ENCODE results near the gene TEX101.
A peak's percentile ranks its signal among the peaks of the same experiment; 100 is the strongest.
"Not testable (repeated sequence)": the region's sequence is repeated elsewhere in the genome, so short reads cannot be mapped to it uniquely, and the experiment has no call there.

Gene TEX101

DNA sequence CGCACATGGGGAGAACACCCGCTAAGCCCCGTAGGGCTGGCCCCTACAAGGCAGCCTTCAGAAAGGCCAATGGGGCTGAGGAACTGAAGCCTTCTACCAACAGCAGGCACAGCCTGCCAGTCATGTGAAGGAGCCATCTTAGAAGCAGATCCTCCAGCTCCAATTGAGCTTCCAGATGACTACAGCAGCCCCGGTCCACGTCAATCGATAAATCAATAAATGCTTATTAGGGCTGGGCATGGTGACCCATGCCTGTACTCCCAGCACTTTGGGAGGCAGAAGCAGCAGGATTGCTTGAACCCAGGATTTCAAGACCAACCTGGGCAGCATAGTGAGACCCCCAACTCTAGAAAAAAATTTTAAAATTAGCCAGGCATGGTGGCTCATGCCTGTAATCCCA is 23.0 kb downstream of the TEX101 start:
- Mint-ChIP-seq H3K27me3 (ENCODE audit: low read depth) (peaks cover 19% of the 10 kb centered on the region), H3K4me3 (no peak overlapping the region), H3K27ac (no peak overlapping the region), H3K36me3 (ENCODE audit: low read depth) (no peaks in the 10 kb centered on the region), H3K9me3 (no peaks in the 10 kb centered on the region), H3K4me1 (peaks cover 15% of the 10 kb centered on the region)
- TF ChIP-seq, protein P1, sequence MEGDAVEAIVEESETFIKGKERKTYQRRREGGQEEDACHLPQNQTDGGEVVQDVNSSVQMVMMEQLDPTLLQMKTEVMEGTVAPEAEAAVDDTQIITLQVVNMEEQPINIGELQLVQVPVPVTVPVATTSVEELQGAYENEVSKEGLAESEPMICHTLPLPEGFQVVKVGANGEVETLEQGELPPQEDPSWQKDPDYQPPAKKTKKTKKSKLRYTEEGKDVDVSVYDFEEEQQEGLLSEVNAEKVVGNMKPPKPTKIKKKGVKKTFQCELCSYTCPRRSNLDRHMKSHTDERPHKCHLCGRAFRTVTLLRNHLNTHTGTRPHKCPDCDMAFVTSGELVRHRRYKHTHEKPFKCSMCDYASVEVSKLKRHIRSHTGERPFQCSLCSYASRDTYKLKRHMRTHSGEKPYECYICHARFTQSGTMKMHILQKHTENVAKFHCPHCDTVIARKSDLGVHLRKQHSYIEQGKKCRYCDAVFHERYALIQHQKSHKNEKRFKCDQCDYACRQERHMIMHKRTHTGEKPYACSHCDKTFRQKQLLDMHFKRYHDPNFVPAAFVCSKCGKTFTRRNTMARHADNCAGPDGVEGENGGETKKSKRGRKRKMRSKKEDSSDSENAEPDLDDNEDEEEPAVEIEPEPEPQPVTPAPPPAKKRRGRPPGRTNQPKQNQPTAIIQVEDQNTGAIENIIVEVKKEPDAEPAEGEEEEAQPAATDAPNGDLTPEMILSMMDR (IDR thresholded peaks at IDR 0.05; ENCODE audit: unreplicated experiment in 3 of 3) = no peak

DNA sequence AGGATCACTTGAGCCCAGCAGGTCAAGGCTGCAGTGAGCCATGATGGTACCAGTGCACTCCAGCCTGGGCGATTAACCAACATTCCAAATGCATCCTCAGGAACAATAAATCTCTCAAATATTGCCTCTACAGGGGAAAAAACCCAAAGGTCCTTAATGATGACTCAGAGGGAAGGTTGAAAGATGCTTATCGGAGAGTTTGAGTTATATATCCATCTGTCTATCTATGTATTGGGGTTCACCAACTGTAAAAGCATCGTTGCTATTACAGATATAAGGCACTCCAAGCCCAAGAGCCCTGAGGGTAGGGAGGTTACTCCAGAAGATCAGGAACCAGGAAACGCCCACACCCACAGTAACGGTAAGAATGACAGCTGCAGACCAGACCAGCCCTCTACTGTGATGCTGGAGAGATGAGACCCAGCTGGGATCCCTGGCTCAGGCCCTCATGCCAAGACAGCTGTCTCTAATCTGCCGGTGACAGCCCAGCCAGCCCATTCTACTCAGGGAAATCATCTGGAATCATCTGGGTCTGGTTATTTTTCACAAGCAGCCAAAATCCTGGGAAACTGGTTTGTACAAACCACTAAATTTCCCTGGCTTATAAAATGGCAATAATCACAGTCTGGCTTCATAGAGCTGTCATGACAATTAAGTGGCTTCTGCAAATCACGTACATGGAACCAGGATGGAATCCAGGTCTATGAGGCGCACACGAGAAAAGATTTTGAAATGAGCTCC is 23.8 kb downstream of the TEX101 start:
- TF ChIP-seq, protein P1 (IDR thresholded peaks at IDR 0.05; ENCODE audit: unreplicated experiment in 3 of 3) = no peak
- no peaks in the 10 kb centered on the region for H3K9me3 Mint-ChIP-seq
- peaks cover 25% of the 10 kb centered on the region for H3K27me3 Mint-ChIP-seq (ENCODE audit: low read depth)
- H3K4me3 Mint-ChIP-seq = no peak overlapping the region
- peak overlapping the region; percentile 37 to 66 (median 65) for H3K27ac Mint-ChIP-seq
- peaks cover 15% of the 10 kb centered on the region for H3K4me1 Mint-ChIP-seq
- no peaks in the 10 kb centered on the region for H3K36me3 Mint-ChIP-seq (ENCODE audit: low read depth)

DNA sequence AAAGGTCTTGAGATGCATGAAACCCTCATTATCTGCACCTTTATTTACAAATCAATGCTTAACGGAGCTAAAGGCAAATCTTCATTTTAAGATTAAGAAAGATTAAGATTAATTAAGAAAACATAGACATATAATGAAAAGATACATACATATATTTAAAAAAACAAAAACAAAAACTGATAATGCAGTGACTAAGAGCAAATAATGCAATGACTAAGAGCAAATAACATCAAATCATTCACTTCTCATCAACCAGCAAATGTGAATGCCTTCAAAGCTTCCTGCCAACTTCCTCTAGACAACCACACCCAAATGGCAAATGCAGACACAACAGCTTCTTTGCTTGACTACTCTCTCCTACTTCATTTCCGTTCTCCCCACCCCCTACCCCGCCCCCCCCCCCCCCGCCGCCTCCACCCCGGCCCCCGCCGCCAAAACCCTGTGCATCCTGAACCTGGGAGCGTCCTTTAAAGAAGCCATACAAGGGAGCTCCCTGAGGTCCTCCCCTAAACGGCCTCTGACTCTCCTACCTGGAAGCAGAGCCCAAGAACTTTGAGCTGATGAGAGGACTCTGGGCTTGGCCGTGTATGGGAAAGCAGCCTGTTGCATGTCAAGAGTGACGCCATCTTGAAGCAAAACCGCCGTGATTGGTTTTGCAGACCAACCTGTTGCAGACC is 24.5 kb downstream of the TEX101 start:
- TF ChIP-seq, protein P1 (IDR thresholded peaks at IDR 0.05; ENCODE audit: unreplicated experiment in 3 of 3) = no peak
- Mint-ChIP-seq H3K9me3 (no peaks in the 10 kb centered on the region), H3K4me1 (peaks cover 15% of the 10 kb centered on the region), H3K27me3 (ENCODE audit: low read depth) (peaks cover 25% of the 10 kb centered on the region), H3K36me3 (ENCODE audit: low read depth) (no peaks in the 10 kb centered on the region), H3K27ac (peak overlapping the region; percentile 37 to 66 (median 65)), H3K4me3 (no peak overlapping the region)

DNA sequence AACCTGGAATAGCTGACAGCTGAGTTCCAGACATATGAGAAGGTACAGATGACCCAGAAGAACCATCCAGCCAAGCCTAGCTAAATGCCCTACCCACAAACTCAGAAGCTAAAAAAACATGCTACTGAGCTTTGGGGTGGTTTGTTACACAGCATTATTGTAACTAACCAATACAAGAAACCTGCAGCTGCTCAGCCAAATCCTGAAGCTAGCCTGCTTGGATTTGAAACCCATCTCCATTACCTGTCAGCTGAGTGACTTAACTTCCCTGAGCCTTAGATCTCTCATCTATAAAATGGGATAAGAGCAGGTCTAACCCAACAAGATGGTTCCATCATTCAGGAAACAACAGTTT is 25.0 kb downstream of the TEX101 start:
- no peaks in the 10 kb centered on the region for H3K9me3 Mint-ChIP-seq
- peaks cover 15% of the 10 kb centered on the region for H3K4me1 Mint-ChIP-seq

DNA sequence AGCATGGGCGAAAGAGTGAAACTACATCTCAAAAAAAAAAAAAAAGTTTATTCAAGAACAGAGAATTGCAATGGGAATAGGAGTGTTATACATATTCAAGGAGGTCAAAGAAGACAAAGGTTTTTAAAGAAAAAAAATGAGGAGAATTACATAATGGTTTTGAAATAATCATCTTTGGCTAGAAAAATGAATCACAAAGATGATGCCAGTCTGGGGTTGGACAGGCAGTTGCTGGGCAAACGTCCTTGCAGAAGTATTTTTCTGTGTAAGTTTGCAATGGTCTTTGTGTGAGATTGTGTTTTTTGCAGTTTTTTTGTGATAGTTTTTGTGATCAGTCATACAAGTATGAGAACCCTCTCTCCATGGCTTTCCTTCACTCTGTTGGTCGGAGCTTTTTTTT is 27.0 kb downstream of the TEX101 start:
- H3K4me1 Mint-ChIP-seq = peaks cover 10% of the 10 kb centered on the region

More for the DNA sequence above, 25.0 kb downstream of the TEX101 start:
- H3K27me3 Mint-ChIP-seq (ENCODE audit: low read depth) = peaks cover 25% of the 10 kb centered on the region
- H3K27ac Mint-ChIP-seq = no peak overlapping the region
- TF ChIP-seq, protein P1 (IDR thresholded peaks at IDR 0.05; ENCODE audit: unreplicated experiment in 3 of 3) = no peak
- no peaks in the 10 kb centered on the region for H3K36me3 Mint-ChIP-seq (ENCODE audit: low read depth)
- no peak overlapping the region for H3K4me3 Mint-ChIP-seq

DNA sequence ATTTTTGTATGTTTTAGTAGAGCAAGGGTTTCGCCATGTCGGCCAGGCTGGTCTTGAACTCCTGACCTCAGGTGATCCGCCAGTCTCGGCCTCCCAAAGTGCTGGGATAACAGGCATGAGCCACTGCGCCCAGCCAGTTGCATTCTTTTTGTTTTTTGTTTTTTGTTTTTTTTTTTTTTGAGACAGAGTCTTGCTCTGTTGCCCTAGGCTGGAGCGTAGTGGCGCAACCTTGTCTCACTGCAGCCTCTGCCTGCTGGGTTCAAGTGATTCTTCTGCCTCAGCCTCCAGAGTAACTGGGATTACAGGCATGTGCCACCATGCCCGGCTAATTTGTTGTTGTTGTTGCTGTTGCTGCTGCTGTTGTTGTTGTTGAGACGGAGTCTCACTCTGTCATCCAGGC is 29.4 kb downstream of the TEX101 start:
- H3K27ac Mint-ChIP-seq; H3K9me3 Mint-ChIP-seq; H3K36me3 Mint-ChIP-seq (ENCODE audit: low read depth); H3K4me3 Mint-ChIP-seq; H3K4me1 Mint-ChIP-seq: not testable (repeated sequence)
- peaks cover 19% of the 10 kb centered on the region for H3K27me3 Mint-ChIP-seq (ENCODE audit: low read depth)

More for the DNA sequence above, 27.0 kb downstream of the TEX101 start:
- Mint-ChIP-seq H3K27ac (no peak overlapping the region), H3K36me3 (ENCODE audit: low read depth) (no peaks in the 10 kb centered on the region), H3K27me3 (ENCODE audit: low read depth) (peaks cover 20% of the 10 kb centered on the region), H3K9me3 (no peaks in the 10 kb centered on the region), H3K4me3 (no peak overlapping the region)
- TF ChIP-seq, protein P1 (IDR thresholded peaks at IDR 0.05; ENCODE audit: unreplicated experiment in 3 of 3) = no peak
